ENCODE results near the gene MMP20.

Gene MMP20

DNA sequence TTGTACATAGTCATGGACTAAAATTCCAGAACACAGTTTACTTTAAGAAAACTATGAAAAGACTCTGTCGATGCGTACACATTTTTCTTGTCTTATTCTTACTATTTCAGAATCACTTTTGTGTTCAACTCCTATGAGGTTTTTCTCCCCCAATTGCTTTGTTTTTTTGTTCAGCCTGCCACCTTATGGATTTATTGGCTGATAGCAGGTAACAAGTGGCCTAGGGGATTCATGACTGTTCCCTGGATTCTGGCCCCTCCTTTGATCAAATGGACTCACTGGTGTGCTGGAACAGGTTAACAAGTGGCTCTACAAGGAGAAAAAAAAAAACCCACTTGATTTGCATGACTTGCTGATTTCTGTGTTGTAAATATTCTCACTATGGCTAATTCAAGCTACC is 10.6 kb downstream of the MMP20 start:
- Histone ChIP-seq H4K20me1 (0 out of 22 replicates have a peak, but pooled peaks cover 0 to 6% (median 0%) of the 10 kb centered on the region in 11 experiments), H3K4me1 (peaks cover 0 to 10% (median 0%) of the 10 kb centered on the region in 10 experiments; a peak in 3 of 20 replicates), H3K27me3 (no peaks in the 10 kb centered on the region), H3K9ac (no peak overlapping the region), H3K27ac (no peak overlapping the region), H3K4me2 (no peak overlapping the region), H3K4me3 (no peak overlapping the region), H3K36me3 (no peaks in the 10 kb centered on the region), H3K9me3 (replicated peaks in 1 of 11) (no peaks in the 10 kb centered on the region)
- TF ChIP-seq Cebpa-rat (IDR thresholded peaks at IDR 0.05), result no peak

DNA sequence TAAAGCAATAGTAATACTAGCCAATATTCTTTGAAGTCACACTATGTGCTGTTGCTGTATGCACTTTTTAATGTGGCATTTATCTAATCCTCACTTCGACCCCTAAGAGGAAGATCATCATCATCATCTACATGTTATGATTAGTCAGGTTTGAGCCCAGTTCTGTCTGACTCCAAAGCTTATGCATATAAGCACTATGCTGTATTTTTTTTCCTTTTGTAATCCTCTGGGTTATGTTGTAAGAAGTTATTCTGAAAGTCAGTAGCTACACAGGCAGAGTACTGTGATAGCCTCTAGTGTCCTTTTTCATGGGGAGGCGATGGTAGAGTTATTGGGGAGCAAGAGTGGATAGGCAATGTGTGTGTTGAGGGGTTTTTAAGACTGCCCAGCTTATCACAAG is 11.1 kb downstream of the MMP20 start:
- H3K27ac ChIP-seq, result no peak overlapping the region
- H3K4me3 ChIP-seq, result no peak overlapping the region
- H3K9me3 ChIP-seq (replicated peaks in 1 of 11), result no peaks in the 10 kb centered on the region
- no peak for TF ChIP-seq Cebpa-rat (IDR thresholded peaks at IDR 0.05)
- peaks cover 0 to 10% (median 0%) of the 10 kb centered on the region in 10 experiments; a peak in 3 of 20 replicates for H3K4me1 ChIP-seq
- H3K9ac ChIP-seq, result no peak overlapping the region
- 0 out of 22 replicates have a peak, but pooled peaks cover 0 to 6% (median 0%) of the 10 kb centered on the region in 11 experiments for H4K20me1 ChIP-seq
- H3K4me2 ChIP-seq, result no peak overlapping the region
- H3K36me3 ChIP-seq, result no peaks in the 10 kb centered on the region
- H3K27me3 ChIP-seq, result no peaks in the 10 kb centered on the region

DNA sequence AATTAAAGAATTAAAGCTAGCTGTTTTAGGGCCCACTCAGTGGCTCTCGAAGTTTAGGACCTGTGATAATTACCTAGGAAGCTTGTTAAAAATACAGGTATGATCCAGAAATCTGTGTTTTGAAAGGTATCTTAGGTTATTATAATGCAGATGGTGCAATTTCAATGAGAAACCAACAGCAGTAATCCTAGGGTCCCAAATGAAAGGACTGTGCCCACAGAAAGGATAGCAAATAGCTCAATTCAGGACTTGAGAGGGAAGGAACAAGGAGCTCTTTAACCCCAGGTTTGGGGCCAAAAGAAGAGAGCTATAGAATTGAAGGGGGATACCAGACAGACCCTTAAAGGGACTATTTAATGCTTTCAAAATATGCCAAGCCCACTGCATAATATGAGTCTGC is 11.7 kb downstream of the MMP20 start:
- no peak overlapping the region for H3K27ac ChIP-seq
- no peak overlapping the region for H3K4me3 ChIP-seq
- H3K4me1 ChIP-seq, result peaks cover 0 to 10% (median 0%) of the 10 kb centered on the region in 10 experiments; a peak in 3 of 20 replicates
- no peaks in the 10 kb centered on the region for H3K27me3 ChIP-seq
- TF ChIP-seq Cebpa-rat (IDR thresholded peaks at IDR 0.05), result no peak
- H4K20me1 ChIP-seq, result 0 out of 22 replicates have a peak, but pooled peaks cover 0 to 6% (median 0%) of the 10 kb centered on the region in 11 experiments
- peak overlapping the region in 2 of 11 experiments; percentile 19 to 43; a peak in 3 of 22 replicates for H3K4me2 ChIP-seq
- H3K9me3 ChIP-seq (replicated peaks in 1 of 11), result no peaks in the 10 kb centered on the region
- no peaks in the 10 kb centered on the region for H3K36me3 ChIP-seq
- H3K9ac ChIP-seq, result peak overlapping the region in 1 of 11 experiments; percentile 29; a peak in 1 of 22 replicates

- H3K27ac ChIP-seq, result no peak overlapping the region
- H3K4me2 ChIP-seq, result 0 out of 22 replicates have a peak overlapping the region, but pooled peaks of 1 of the 11 experiments have one; percentile 22
- H3K4me1 ChIP-seq, result peaks cover 0 to 10% (median 0%) of the 10 kb centered on the region in 10 experiments; a peak in 3 of 20 replicates
These were observed 13.8 kb downstream of the MMP20 start for GRCh38 chr11:102611291-102611690.

DNA sequence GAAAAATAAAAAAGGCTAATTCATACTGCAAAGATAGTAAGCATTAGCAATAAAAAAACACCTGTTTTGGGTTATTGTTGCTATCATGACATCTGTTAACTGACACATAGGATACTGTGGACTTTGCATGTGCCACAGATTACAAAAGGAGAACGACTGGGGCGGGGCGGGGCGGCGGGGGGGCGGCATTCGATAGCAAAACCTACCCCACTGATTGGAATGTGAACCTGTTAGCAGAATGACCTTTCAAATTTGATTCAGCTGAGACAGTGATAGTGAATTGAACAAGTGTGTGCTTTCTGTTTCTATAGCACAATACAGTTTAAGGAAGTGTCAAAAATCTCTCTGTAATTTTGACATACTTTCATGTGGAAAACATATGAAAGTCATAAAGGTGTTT is 14.9 kb downstream of the MMP20 start:
- Histone ChIP-seq H4K20me1 (no peaks in the 10 kb centered on the region), H3K9ac (no peak overlapping the region), H3K27me3 (no peaks in the 10 kb centered on the region), H3K4me3 (no peak overlapping the region), H3K4me2 (no peak overlapping the region), H3K9me3 (replicated peaks in 1 of 11) (no peaks in the 10 kb centered on the region), H3K27ac (no peak overlapping the region), H3K4me1 (peaks cover 0 to 10% (median 0%) of the 10 kb centered on the region in 10 experiments; a peak in 3 of 20 replicates), H3K36me3 (no peaks in the 10 kb centered on the region)
- TF ChIP-seq Cebpa-rat (IDR thresholded peaks at IDR 0.05), result no peak

More at GRCh38 chr11:102611291-102611690, 13.8 kb downstream of the MMP20 start:
- H3K4me3 ChIP-seq, result no peak overlapping the region
- no peaks in the 10 kb centered on the region for H3K36me3 ChIP-seq
- no peak for TF ChIP-seq Cebpa-rat (IDR thresholded peaks at IDR 0.05)
- no peaks in the 10 kb centered on the region for H3K9me3 ChIP-seq (replicated peaks in 1 of 11)
- no peaks in the 10 kb centered on the region for H3K27me3 ChIP-seq
- 0 out of 22 replicates have a peak, but pooled peaks cover 0 to 6% (median 0%) of the 10 kb centered on the region in 11 experiments for H4K20me1 ChIP-seq
- no peak overlapping the region for H3K9ac ChIP-seq

GRCh38 chr11:102608699-102609098 is 16.4 kb downstream of the MMP20 start:
- Histone ChIP-seq H3K4me3 (no peak overlapping the region), H3K36me3 (no peaks in the 10 kb centered on the region), H3K4me1 (peaks cover 0 to 10% (median 0%) of the 10 kb centered on the region in 10 experiments; a peak in 3 of 20 replicates), H3K9me3 (replicated peaks in 1 of 11) (no peaks in the 10 kb centered on the region), H3K4me2 (no peak overlapping the region), H3K27ac (no peak overlapping the region), H3K27me3 (no peaks in the 10 kb centered on the region), H4K20me1 (no peaks in the 10 kb centered on the region), H3K9ac (no peak overlapping the region)
- TF ChIP-seq Cebpa-rat (IDR thresholded peaks at IDR 0.05), result no peak

DNA sequence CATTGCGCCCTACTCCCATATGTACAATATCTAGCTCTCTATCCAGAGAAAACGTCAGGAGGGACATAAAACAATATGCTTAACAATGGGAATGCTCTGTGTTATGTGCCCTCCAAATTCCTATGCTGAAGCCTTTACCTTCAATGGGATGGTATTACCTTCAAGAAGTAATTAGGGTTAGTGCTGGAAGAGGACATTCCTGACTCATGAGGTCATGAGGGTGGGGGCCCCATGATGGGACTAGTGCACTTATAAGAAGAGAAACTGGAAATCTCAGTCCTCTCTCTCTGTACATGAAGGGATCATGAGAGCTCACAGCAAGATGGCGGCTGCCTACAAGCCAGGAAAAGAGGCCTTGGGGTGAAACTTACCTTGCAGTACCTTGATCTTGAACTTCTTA is 20.3 kb downstream of the MMP20 start:
- Histone ChIP-seq H3K4me1 (peaks cover 0 to 10% (median 4%) of the 10 kb centered on the region in 10 experiments; a peak in 11 of 20 replicates), H3K27me3 (no peaks in the 10 kb centered on the region), H3K9ac (no peak overlapping the region), H4K20me1 (no peaks in the 10 kb centered on the region), H3K9me3 (replicated peaks in 1 of 11) (no peaks in the 10 kb centered on the region), H3K27ac (no peak overlapping the region), H3K4me2 (no peak overlapping the region), H3K4me3 (no peak overlapping the region), H3K36me3 (no peaks in the 10 kb centered on the region)
- no peak for TF ChIP-seq Cebpa-rat (IDR thresholded peaks at IDR 0.05)

- peaks cover 0 to 19% (median 7%) of the 10 kb centered on the region in 10 experiments; a peak in 11 of 20 replicates for H3K4me1 ChIP-seq
- no peaks in the 10 kb centered on the region for H4K20me1 ChIP-seq
- H3K27ac ChIP-seq, result no peak overlapping the region
- H3K27me3 ChIP-seq, result no peaks in the 10 kb centered on the region
- no peaks in the 10 kb centered on the region for H3K9me3 ChIP-seq (replicated peaks in 1 of 11)
- no peak for TF ChIP-seq Cebpa-rat (IDR thresholded peaks at IDR 0.05)
- no peak overlapping the region for H3K4me3 ChIP-seq
- H3K4me2 ChIP-seq, result no peak overlapping the region
- no peak overlapping the region for H3K9ac ChIP-seq
- no peaks in the 10 kb centered on the region for H3K36me3 ChIP-seq
These were observed 21.1 kb downstream of the MMP20 start for GRCh38 chr11:102604011-102604410.

DNA sequence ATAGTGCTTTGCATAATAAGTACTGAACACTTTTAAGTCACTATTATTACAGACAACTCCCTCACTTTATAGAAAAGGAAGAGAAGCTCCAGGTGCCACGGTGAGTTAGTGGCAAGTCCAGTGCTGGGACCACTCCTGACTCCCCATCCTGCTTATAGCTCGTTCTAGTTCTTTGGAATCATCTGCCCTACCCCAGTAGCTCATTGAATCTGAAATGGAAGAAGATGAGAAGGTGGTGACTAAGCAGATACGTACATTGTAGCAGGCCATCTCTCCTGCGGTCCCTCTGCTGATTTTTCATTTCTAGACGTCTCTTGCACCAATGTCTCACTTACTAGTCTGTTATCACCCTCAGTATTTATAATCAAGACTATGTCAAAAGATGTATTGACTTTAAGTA is 21.6 kb downstream of the MMP20 start:
- no peak for TF ChIP-seq Cebpa-rat (IDR thresholded peaks at IDR 0.05)
- Histone ChIP-seq H4K20me1 (no peaks in the 10 kb centered on the region), H3K4me1 (peaks cover 0 to 23% (median 8%) of the 10 kb centered on the region in 10 experiments; a peak in 11 of 20 replicates), H3K4me3 (no peak overlapping the region), H3K9ac (no peak overlapping the region), H3K9me3 (replicated peaks in 1 of 11) (no peaks in the 10 kb centered on the region), H3K27ac (no peak overlapping the region), H3K36me3 (no peaks in the 10 kb centered on the region), H3K4me2 (no peak overlapping the region), H3K27me3 (no peaks in the 10 kb centered on the region)

DNA sequence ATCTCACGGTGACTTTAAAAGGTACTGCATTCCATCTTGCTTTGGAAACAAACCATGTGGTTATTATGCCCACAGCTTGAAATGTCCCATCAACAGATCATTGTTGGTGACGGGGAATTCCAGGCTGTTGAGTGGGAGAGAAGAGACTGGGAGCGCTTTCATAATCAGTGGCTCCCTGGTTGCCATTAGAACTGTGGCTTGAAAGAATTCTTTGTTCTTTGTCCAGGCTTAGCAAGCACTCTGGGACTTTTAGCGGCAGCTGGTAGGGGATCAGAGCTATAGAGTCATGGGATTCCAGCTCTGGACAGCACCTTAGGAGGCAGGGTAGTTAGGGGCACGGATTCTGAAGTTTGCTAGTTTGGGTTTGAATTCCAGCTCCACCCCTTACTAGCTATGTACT is 22.0 kb downstream of the MMP20 start:
- TF ChIP-seq Cebpa-rat (IDR thresholded peaks at IDR 0.05), result no peak
- Histone ChIP-seq H3K9ac (no peak overlapping the region), H3K4me3 (no peak overlapping the region), H4K20me1 (no peaks in the 10 kb centered on the region), H3K27ac (no peak overlapping the region), H3K4me2 (no peak overlapping the region), H3K4me1 (peaks cover 0 to 24% (median 8%) of the 10 kb centered on the region in 10 experiments; a peak in 11 of 20 replicates), H3K27me3 (no peaks in the 10 kb centered on the region), H3K9me3 (replicated peaks in 1 of 11) (no peaks in the 10 kb centered on the region), H3K36me3 (no peaks in the 10 kb centered on the region)

Measured in BLaER1 treated with 17β-estradiol and CSF1 and Interleukin-3, amounts not matched to agents 10 nM and 100 nM (cell line).